K562 (cell line): ENCODE results near the gene EPHB4. TPM values are rescaled to one million over a fixed set of nuclear protein-coding genes. Genes with fewer than 3 reads are reported as not detected.

Source experiments
- CREM ChIP-seq: IDR thresholded peaks from 2 replicates; pipeline ENCODE4 v1.6.1; 2014; ENCODE audit warnings: antibody characterized with exemption, low read depth
- CTBP1 ChIP-seq: fragments of 450-650 bp; IDR thresholded peaks from 2 replicates; pipeline ENCODE4 v1.6.1; 2016; ENCODE audit warnings: borderline replicate concordance
- DMBX1 ChIP-seq: fragments of 250-450 bp; sonication (Bioruptor Pico); IDR thresholded peaks from 2 replicates; pipeline ENCODE4 v1.8.0; 2022; ENCODE audit warnings: inconsistent platforms, mild to moderate bottlenecking, moderate library complexity, borderline replicate concordance
- E2F3 ChIP-seq: fragments of 250-450 bp; sonication (Bioruptor Pico); IDR thresholded peaks from 2 replicates; pipeline ENCODE4 v1.4.0; 2020; ENCODE audit warnings: mild to moderate bottlenecking
- ETV6 ChIP-seq, 3 experiments: fragments of 150-350 bp in 1 of 3; sonication (generic) in 1 of 3; formaldehyde crosslinking in 1 of 3; IDR thresholded peaks; 2 replicates each; pipeline versions ENCODE4 v1.6.1 to v1.8.0; 2014 to 2022; ENCODE audit warnings: borderline replicate concordance in 2 of 3, low read depth in 2 of 3, antibody characterized with exemption in 1 of 3, low read length in 1 of 3, mild to moderate bottlenecking in 1 of 3, missing genetic modification reagents in 1 of 3
- GATAD2A ChIP-seq: fragments of 450-650 bp; IDR thresholded peaks from 2 replicates; pipeline ENCODE4 v1.6.1; 2017
- KDM1A ChIP-seq, 2 experiments: fragments of 450-650 bp; IDR thresholded peaks; 2 replicates each; pipeline ENCODE4 v1.6.1; 2016; ENCODE audit warnings: mild to moderate bottlenecking in 2 of 2
- KLF1 ChIP-seq: fragments of 450-650 bp; IDR thresholded peaks from 2 replicates; pipeline ENCODE4 v1.6.1; 2016; ENCODE audit warnings: missing genetic modification characterization, missing compliant biosample characterization
- polyA plus RNA-seq, 8 experiments: library from polyadenylated mRNA; depleted of rRNA in 4 of 8; stranded (reverse) in 5 of 8; unstranded in 3 of 8; fragments of >200 nt; fragmentation: Nextera tagmentation in 2 of 8; fragmentation: Illumina TruSeq in 1 of 8; extraction: Ambion mirVana in 2 of 8; extraction: Trizol in 1 of 8; gene quantifications; 2 replicates each; pipeline versions ENCODE4 v1.2.1 to v1.2.3, GENCODE V29; 2011 to 2014; ENCODE audit warnings: inconsistent platforms in 1 of 8, missing spikeins in 1 of 8
- total RNA-seq, 7 experiments: library from RNA; depleted of rRNA in 6 of 7; stranded (reverse); fragments of >200 nt in 6 of 7; fragmentation: Illumina TruSeq in 2 of 7; extraction: Trizol in 2 of 7; gene quantifications; 2 replicates each; pipeline versions ENCODE4 v1.2.1 to v1.2.3, GENCODE V29; 2011 to 2021; ENCODE audit warnings: low replicate concordance in 1 of 7
- TF ChIP-seq, protein P1 (sequence below): sonication (generic); formaldehyde crosslinking; IDR thresholded peaks from 2 replicates; pipeline ENCODE4 v1.8.0; 2023; ENCODE audit warnings: mild to moderate bottlenecking, missing genetic modification reagents
- TF ChIP-seq, protein P2 (sequence below), 2 experiments: fragments of 200-800 bp in 1 of 2; sonication (Bioruptor generic) in 1 of 2; sonication (generic) in 1 of 2; formaldehyde crosslinking in 1 of 2; IDR thresholded peaks in 1 of 2; conservative IDR thresholded peaks in 1 of 2; 2 replicates each; pipeline versions ENCODE4 v1.5.0 to v1.6.1; 2016 to 2020; ENCODE audit warnings: missing compliant biosample characterization in 1 of 2, missing genetic modification characterization in 1 of 2, missing genetic modification reagents in 1 of 2
- TF ChIP-seq, protein P3 (sequence below): fragments of 250-450 bp; sonication (Bioruptor Pico); IDR thresholded peaks from 2 replicates; pipeline ENCODE4 v1.9.0; 2021; ENCODE audit warnings: mild to moderate bottlenecking, inconsistent platforms
- TF ChIP-seq, protein P4 (sequence below): fragments of 450-650 bp; IDR thresholded peaks from 2 replicates; pipeline ENCODE4 v1.6.1; 2017; ENCODE audit warnings: antibody characterized with exemption, mild to moderate bottlenecking

EPHB4 gene
- total and polyA plus RNA-seq, 9 of the 15 experiments (the other 6 are each of a cell fraction or from before 2014, with no cell fraction given), result 1.2 to 82.1 (median 37.9) TPM

DNA sequence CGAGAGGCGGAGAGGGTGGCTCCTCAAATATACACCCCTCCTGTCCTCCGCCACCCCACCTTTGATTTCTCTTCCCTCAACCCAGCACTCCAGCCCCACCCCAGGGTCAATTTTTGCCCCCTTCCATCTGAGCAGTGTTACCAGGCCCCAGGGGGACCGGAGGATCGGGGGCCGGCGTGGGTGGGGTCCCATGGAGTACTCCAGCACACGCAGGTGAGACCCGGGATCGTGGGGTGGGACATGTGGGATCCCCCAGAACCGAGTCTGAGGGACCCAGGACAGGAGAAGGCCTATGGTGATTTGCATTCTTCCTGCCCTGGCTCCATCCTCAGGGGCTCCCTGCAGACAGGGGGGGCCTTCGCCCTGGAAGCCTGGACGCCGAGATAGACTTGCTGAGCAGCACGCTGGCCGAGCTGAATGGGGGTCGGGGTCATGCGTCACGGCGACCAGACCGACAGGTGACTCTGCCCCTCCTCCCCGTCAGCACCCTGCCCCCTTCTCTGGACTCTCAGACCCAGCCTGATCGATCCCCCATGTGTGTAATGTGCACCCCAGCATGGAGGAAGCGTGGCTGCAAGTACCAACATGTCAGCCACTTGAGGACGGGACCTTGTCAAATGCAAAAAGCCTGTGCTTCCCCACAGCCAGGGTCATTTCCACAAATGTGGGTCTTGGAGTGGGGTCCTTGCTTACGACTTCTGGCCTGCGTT, 40.6 kb upstream of the EPHB4 start (continued):
- TF ChIP-seq, protein P1, sequence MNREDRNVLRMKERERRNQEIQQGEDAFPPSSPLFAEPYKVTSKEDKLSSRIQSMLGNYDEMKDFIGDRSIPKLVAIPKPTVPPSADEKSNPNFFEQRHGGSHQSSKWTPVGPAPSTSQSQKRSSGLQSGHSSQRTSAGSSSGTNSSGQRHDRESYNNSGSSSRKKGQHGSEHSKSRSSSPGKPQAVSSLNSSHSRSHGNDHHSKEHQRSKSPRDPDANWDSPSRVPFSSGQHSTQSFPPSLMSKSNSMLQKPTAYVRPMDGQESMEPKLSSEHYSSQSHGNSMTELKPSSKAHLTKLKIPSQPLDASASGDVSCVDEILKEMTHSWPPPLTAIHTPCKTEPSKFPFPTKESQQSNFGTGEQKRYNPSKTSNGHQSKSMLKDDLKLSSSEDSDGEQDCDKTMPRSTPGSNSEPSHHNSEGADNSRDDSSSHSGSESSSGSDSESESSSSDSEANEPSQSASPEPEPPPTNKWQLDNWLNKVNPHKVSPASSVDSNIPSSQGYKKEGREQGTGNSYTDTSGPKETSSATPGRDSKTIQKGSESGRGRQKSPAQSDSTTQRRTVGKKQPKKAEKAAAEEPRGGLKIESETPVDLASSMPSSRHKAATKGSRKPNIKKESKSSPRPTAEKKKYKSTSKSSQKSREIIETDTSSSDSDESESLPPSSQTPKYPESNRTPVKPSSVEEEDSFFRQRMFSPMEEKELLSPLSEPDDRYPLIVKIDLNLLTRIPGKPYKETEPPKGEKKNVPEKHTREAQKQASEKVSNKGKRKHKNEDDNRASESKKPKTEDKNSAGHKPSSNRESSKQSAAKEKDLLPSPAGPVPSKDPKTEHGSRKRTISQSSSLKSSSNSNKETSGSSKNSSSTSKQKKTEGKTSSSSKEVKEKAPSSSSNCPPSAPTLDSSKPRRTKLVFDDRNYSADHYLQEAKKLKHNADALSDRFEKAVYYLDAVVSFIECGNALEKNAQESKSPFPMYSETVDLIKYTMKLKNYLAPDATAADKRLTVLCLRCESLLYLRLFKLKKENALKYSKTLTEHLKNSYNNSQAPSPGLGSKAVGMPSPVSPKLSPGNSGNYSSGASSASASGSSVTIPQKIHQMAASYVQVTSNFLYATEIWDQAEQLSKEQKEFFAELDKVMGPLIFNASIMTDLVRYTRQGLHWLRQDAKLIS (CRISPR knock-in tag), result 0 out of 2 replicates have a peak, but pooled peaks have one; percentile 62
- TF ChIP-seq, protein P2, sequence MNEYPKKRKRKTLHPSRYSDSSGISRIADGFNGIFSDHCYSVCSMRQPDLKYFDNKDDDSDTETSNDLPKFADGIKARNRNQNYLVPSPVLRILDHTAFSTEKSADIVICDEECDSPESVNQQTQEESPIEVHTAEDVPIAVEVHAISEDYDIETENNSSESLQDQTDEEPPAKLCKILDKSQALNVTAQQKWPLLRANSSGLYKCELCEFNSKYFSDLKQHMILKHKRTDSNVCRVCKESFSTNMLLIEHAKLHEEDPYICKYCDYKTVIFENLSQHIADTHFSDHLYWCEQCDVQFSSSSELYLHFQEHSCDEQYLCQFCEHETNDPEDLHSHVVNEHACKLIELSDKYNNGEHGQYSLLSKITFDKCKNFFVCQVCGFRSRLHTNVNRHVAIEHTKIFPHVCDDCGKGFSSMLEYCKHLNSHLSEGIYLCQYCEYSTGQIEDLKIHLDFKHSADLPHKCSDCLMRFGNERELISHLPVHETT (CRISPR knock-in tag; conservative IDR thresholded peaks at IDR 0.05 in 1 of 2, IDR thresholded peaks at IDR 0.05 in 1 of 2), result peak in 1 of 2 experiments; percentile 57; a peak in 1 of 4 replicates
- TF ChIP-seq DMBX1 (CRISPR knock-in tag), result peak; percentile 28; the same call in 1 of the 2 replicates
- TF ChIP-seq KLF1 (tag), result no peak
- peak; percentile 43; the same call in 1 of the 2 replicates for TF ChIP-seq E2F3 (CRISPR knock-in tag)
- TF ChIP-seq, protein P3, sequence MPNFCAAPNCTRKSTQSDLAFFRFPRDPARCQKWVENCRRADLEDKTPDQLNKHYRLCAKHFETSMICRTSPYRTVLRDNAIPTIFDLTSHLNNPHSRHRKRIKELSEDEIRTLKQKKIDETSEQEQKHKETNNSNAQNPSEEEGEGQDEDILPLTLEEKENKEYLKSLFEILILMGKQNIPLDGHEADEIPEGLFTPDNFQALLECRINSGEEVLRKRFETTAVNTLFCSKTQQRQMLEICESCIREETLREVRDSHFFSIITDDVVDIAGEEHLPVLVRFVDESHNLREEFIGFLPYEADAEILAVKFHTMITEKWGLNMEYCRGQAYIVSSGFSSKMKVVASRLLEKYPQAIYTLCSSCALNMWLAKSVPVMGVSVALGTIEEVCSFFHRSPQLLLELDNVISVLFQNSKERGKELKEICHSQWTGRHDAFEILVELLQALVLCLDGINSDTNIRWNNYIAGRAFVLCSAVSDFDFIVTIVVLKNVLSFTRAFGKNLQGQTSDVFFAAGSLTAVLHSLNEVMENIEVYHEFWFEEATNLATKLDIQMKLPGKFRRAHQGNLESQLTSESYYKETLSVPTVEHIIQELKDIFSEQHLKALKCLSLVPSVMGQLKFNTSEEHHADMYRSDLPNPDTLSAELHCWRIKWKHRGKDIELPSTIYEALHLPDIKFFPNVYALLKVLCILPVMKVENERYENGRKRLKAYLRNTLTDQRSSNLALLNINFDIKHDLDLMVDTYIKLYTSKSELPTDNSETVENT (CRISPR knock-in tag), result peak; percentile 46; the same call in 1 of the 2 replicates
- TF ChIP-seq CREM, result peak; percentile 40
- TF ChIP-seq, protein P4, sequence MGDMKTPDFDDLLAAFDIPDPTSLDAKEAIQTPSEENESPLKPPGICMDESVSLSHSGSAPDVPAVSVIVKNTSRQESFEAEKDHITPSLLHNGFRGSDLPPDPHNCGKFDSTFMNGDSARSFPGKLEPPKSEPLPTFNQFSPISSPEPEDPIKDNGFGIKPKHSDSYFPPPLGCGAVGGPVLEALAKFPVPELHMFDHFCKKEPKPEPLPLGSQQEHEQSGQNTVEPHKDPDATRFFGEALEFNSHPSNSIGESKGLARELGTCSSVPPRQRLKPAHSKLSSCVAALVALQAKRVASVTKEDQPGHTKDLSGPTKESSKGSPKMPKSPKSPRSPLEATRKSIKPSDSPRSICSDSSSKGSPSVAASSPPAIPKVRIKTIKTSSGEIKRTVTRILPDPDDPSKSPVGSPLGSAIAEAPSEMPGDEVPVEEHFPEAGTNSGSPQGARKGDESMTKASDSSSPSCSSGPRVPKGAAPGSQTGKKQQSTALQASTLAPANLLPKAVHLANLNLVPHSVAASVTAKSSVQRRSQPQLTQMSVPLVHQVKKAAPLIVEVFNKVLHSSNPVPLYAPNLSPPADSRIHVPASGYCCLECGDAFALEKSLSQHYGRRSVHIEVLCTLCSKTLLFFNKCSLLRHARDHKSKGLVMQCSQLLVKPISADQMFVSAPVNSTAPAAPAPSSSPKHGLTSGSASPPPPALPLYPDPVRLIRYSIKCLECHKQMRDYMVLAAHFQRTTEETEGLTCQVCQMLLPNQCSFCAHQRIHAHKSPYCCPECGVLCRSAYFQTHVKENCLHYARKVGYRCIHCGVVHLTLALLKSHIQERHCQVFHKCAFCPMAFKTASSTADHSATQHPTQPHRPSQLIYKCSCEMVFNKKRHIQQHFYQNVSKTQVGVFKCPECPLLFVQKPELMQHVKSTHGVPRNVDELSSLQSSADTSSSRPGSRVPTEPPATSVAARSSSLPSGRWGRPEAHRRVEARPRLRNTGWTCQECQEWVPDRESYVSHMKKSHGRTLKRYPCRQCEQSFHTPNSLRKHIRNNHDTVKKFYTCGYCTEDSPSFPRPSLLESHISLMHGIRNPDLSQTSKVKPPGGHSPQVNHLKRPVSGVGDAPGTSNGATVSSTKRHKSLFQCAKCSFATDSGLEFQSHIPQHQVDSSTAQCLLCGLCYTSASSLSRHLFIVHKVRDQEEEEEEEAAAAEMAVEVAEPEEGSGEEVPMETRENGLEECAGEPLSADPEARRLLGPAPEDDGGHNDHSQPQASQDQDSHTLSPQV, result peak; percentile 80
- peak; percentile 11; the same call in 1 of the 2 replicates for TF ChIP-seq CTBP1
- TF ChIP-seq ETV6 (IDR thresholded peaks at IDR 0.05; ENCODE audit: borderline replicate concordance in 1 of 2, low read depth in 2 of 2, low read length in 1 of 2), result no peak
- no peak for TF ChIP-seq ETV6 (CRISPR knock-in tag; IDR thresholded peaks at IDR 0.05; ENCODE audit: borderline replicate concordance)
- no peak for TF ChIP-seq KDM1A (IDR thresholded peaks at IDR 0.05)
- peak; percentile 25; the same call in 1 of the 2 replicates for TF ChIP-seq GATAD2A
